WTC11 (cell line): ENCODE data around the gene ANKS3. TPM values are rescaled to one million over a fixed set of nuclear protein-coding genes. Genes with fewer than 3 reads are reported as not detected.

ENCODE experiments used
- ATAC-seq: fragments of 200-7000 bp; cut with Tn5 transposase; 2 replicates; pipeline ENCODE4 v1.10.0; 2021; ENCODE audit warnings: mild to moderate bottlenecking, moderate library complexity
- CTCF ChIA-PET: fragments of 300-600 bp; sonication (Branson Sonifier 250); formaldehyde crosslinking; loops from one replicate; lab custom pipeline; 2021; ENCODE audit warnings: antibody characterized with exemption; lab: Charles Lee
- POLR2A ChIA-PET: fragments of 350-600 bp; sonication (Branson Sonifier 250); formaldehyde crosslinking; loops from one replicate; lab custom pipeline; 2021; ENCODE audit warnings: antibody characterized with exemption; lab: Charles Lee
- DNase-seq: peaks from one replicate; pipeline ENCODE4 v3.0.0; 2021; ENCODE audit warnings: low spot score
- H3K27ac Mint-ChIP-seq: 2 replicates; pipeline ENCODE4 v1.8.0; 2021; ENCODE audit warnings: mixed read lengths
- H3K27me3 Mint-ChIP-seq: 2 replicates; pipeline ENCODE4 v1.8.0; 2021; ENCODE audit warnings: low read depth, mild to moderate bottlenecking, moderate library complexity, mixed read lengths
- H3K36me3 Mint-ChIP-seq: 2 replicates; pipeline ENCODE4 v1.8.0; 2021; ENCODE audit warnings: mixed read lengths
- H3K4me1 Mint-ChIP-seq: 2 replicates; pipeline ENCODE4 v1.8.0; 2022; ENCODE audit warnings: mixed read lengths
- H3K4me3 Mint-ChIP-seq: 2 replicates; pipeline ENCODE4 v1.8.0; 2021; ENCODE audit warnings: mild to moderate bottlenecking, moderate library complexity, mixed read lengths
- H3K9me3 Mint-ChIP-seq: 2 replicates; pipeline ENCODE4 v1.8.0; 2021; ENCODE audit warnings: mixed read lengths
- CREM ChIP-seq: sonication (generic); formaldehyde crosslinking; IDR thresholded peaks from 2 replicates; pipeline ENCODE4 v1.8.1; 2022; ENCODE audit warnings: mild to moderate bottlenecking, missing genetic modification reagents, moderate library complexity
- ESRRA ChIP-seq: sonication (generic); formaldehyde crosslinking; IDR thresholded peaks from 2 replicates; pipeline ENCODE4 v1.8.1; 2022; ENCODE audit warnings: mild to moderate bottlenecking, missing genetic modification reagents, borderline replicate concordance
- FOXJ3 ChIP-seq: sonication (generic); formaldehyde crosslinking; IDR thresholded peaks from 2 replicates; pipeline ENCODE4 v1.9.0; 2021; ENCODE audit warnings: missing genetic modification reagents, mild to moderate bottlenecking, borderline replicate concordance
- FOXP1 ChIP-seq: sonication (generic); formaldehyde crosslinking; IDR thresholded peaks from 2 replicates; pipeline ENCODE4 v1.8.0; 2022; ENCODE audit warnings: missing genetic modification reagents, mild to moderate bottlenecking, moderate library complexity, borderline replicate concordance
- GRHL2 ChIP-seq: fragments of 250-450 bp; sonication (Bioruptor Pico); IDR thresholded peaks from 2 replicates; pipeline ENCODE4 v1.8.0; 2022; ENCODE audit warnings: mild to moderate bottlenecking, moderate library complexity; ENCODE audit not compliant: insufficient replicate concordance, severe bottlenecking
- HMGA2 ChIP-seq: fragments of 250-450 bp; sonication (Bioruptor Pico); IDR thresholded peaks from 2 replicates; pipeline ENCODE4 v1.4.0; 2021; ENCODE audit warnings: mild to moderate bottlenecking, moderate library complexity
- TEAD4 ChIP-seq: sonication (generic); formaldehyde crosslinking; IDR thresholded peaks from 2 replicates; pipeline ENCODE4 v1.8.0; 2022; ENCODE audit warnings: mild to moderate bottlenecking, missing genetic modification reagents
- ZNF263 ChIP-seq: sonication (generic); formaldehyde crosslinking; IDR thresholded peaks from 2 replicates; pipeline ENCODE4 v1.8.1; 2022; ENCODE audit warnings: low read depth, mild to moderate bottlenecking, moderate library complexity, missing genetic modification reagents
- ZNF317 ChIP-seq: sonication (generic); formaldehyde crosslinking; IDR thresholded peaks from 2 replicates; pipeline ENCODE4 v1.8.1; 2023; ENCODE audit warnings: low read depth, mild to moderate bottlenecking, moderate library complexity, missing genetic modification reagents, borderline replicate concordance
- total RNA-seq: library from RNA; stranded (reverse); gene quantifications from 3 replicates; pipeline ENCODE4 v1.2.3, GENCODE V29; 2021
- TF ChIP-seq, protein P1 (sequence below): sonication (generic); formaldehyde crosslinking; IDR thresholded peaks from 2 replicates; pipeline ENCODE4 v1.8.0; 2022; ENCODE audit warnings: mild to moderate bottlenecking, missing genetic modification reagents
- TF ChIP-seq, protein P2 (sequence below): fragments of 250-450 bp; sonication (Bioruptor Pico); conservative IDR thresholded peaks from 2 replicates; pipeline ENCODE4 v1.9.0; 2021; ENCODE audit warnings: mild to moderate bottlenecking
- TF ChIP-seq, protein P3 (sequence below): fragments of 250-450 bp; sonication (Bioruptor Pico); IDR thresholded peaks from 2 replicates; pipeline ENCODE4 v1.9.0; 2021; ENCODE audit warnings: mild to moderate bottlenecking, borderline replicate concordance
- TF ChIP-seq, protein P4 (sequence below): fragments of 250-450 bp; sonication (Bioruptor Pico); IDR thresholded peaks from 2 replicates; pipeline ENCODE4 v1.9.0; 2021; ENCODE audit warnings: moderate library complexity, mild to moderate bottlenecking, inconsistent platforms, borderline replicate concordance

Gene ANKS3
- total RNA-seq, 1 experiment from 2014 or later: 35.6 TPM

DNA sequence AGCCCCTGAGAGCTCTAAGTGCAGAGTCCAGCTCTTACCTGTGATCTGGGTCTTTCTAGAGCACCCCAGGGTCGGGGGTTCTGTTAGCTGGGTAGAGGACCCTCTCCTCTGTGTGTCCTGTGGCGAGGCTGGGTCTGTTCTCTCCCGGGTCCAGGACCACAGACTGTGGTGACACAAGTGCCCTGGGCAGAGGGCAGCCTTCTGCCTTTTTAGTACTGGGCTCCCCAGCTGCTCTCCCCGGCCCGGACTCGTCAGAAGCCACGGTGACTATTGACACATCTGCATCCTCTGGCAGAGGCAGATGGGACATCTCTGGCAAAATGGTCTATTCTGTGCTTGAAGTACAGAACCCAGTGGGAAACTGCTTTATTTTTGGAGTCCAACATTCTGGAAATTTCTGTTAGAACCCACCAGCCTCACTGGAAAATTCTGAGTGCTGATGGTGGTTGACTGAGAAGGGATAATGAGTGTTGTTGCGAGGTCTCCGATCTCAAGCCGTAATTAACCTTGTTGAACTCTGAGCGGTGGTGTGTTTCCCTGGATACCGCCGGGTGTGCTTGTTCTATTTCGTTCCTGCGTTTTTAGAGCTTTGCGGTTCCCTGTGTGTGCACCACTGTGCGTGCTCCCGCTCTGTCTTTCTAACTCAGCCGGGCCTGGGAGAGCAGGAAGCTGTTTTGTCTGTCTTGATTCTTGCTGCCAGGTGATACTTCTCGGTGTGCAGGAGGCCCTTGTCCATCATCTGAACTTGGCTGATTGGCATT is 66.7 kb downstream of the ANKS3 start:
- no peak for ATAC-seq
- Mint-ChIP-seq H3K4me1 (peaks cover 4% of the 10 kb centered on the region), H3K27ac (no peak overlapping the region), H3K36me3 (peaks cover 15% of the 10 kb centered on the region; the same call in 1 of the 2 replicates), H3K4me3 (no peak overlapping the region), H3K9me3 (no peaks in the 10 kb centered on the region), H3K27me3 (no peaks in the 10 kb centered on the region)
- CTCF ChIA-PET: interaction anchor here (0.6 to 2.2 kb wide), 4 partner anchors 16 to 1361 kb away, joined by 5 to 8 read pairs (median 6); no protein-coding TSS in a partner anchor
- TF ChIP-seq GRHL2 (CRISPR knock-in tag): no peak
- TF ChIP-seq, protein P1, sequence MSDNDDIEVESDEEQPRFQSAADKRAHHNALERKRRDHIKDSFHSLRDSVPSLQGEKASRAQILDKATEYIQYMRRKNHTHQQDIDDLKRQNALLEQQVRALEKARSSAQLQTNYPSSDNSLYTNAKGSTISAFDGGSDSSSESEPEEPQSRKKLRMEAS (CRISPR knock-in tag): no peak
- no peak for TF ChIP-seq ESRRA (CRISPR knock-in tag)
- POLR2A ChIA-PET: no interaction called here
- DNase-seq: no peak

DNA sequence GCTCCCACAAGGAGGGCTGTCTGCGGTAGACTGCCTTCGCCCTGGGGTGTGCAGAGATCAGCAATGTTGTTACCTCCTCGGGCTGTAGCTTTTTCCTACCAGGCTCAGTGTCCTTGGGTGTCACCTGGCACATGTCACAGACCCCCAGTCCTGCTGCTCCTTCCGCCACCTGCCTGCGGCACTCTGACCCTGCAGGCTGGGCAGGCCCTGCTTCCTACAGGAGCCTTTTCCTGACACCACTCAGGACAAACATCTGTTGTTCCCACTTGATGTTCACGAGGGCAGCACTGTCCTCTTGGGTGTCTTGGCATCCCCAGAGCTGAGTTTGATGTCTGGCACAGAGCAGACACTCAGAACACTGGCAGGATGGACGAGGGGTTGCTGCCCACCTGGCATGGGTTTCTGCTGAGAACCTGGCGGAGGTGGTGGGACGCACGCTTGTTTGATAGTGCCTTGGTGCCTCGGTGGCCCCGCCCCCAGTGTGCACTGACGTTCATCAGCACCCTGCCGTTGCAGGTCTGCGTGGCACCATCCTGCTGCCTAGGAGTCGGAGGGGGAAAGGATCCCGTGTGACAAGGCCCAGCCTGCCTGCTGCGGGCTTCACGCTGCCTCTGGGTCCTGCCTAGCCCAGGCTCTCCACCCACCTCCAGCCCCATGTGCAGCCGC is 67.4 kb downstream of the ANKS3 start:
- ChIA-PET CTCF (interaction anchor here (1.3 to 2.2 kb wide), 2 partner anchors 16 kb away, joined by 6 to 8 read pairs; no protein-coding TSS in a partner anchor), POLR2A (no interaction called here)
- H3K4me3 Mint-ChIP-seq: no peak overlapping the region
- ATAC-seq (no peak), DNase-seq (no peak)
- H3K27ac Mint-ChIP-seq: no peak overlapping the region
- H3K4me1 Mint-ChIP-seq: peaks cover 4% of the 10 kb centered on the region
- TF ChIP-seq FOXP1 (CRISPR knock-in tag): no peak
- TF ChIP-seq, protein P2, sequence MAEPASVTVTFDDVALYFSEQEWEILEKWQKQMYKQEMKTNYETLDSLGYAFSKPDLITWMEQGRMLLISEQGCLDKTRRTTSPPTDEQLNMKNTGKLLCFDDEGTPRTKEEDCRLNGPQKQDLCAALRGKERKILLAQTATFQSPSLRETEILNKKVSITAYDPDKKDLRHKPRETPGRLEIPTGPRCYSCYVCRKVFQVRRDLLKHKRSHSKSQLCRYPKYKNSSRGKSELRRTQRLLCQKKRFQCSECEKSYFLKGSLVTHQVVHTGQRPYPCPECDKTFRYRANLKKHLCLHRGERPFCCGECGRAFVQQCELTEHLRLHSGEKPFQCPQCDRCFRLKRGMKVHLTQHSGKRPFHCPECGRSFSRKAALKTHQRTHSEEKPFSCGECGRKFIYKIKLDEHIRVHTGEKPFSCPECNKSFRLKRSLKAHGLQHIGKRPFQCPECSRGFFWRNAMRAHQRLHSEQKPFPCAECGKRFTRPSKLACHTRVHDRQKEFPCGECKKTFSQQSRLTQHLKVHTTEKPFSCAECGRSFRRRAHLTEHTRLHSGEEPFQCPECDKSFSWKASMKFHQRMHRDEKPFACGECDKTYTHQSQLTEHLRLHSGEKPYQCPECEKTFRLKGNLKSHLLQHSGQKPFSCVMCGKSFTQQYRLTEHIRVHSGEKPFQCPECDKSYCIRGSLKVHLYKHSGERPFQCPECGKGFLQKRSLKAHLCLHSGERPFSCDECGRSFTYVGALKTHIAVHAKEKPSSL: no peak
- TF ChIP-seq ZNF263 (CRISPR knock-in tag): no peak
- TF ChIP-seq, protein P3, sequence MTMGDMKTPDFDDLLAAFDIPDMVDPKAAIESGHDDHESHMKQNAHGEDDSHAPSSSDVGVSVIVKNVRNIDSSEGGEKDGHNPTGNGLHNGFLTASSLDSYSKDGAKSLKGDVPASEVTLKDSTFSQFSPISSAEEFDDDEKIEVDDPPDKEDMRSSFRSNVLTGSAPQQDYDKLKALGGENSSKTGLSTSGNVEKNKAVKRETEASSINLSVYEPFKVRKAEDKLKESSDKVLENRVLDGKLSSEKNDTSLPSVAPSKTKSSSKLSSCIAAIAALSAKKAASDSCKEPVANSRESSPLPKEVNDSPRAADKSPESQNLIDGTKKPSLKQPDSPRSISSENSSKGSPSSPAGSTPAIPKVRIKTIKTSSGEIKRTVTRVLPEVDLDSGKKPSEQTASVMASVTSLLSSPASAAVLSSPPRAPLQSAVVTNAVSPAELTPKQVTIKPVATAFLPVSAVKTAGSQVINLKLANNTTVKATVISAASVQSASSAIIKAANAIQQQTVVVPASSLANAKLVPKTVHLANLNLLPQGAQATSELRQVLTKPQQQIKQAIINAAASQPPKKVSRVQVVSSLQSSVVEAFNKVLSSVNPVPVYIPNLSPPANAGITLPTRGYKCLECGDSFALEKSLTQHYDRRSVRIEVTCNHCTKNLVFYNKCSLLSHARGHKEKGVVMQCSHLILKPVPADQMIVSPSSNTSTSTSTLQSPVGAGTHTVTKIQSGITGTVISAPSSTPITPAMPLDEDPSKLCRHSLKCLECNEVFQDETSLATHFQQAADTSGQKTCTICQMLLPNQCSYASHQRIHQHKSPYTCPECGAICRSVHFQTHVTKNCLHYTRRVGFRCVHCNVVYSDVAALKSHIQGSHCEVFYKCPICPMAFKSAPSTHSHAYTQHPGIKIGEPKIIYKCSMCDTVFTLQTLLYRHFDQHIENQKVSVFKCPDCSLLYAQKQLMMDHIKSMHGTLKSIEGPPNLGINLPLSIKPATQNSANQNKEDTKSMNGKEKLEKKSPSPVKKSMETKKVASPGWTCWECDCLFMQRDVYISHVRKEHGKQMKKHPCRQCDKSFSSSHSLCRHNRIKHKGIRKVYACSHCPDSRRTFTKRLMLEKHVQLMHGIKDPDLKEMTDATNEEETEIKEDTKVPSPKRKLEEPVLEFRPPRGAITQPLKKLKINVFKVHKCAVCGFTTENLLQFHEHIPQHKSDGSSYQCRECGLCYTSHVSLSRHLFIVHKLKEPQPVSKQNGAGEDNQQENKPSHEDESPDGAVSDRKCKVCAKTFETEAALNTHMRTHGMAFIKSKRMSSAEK (CRISPR knock-in tag): no peak
- TF ChIP-seq ZNF317 (CRISPR knock-in tag): no peak
- TF ChIP-seq CREM (CRISPR knock-in tag): no peak
- TF ChIP-seq, all 79 proteins: peak for 0
- Mint-ChIP-seq H3K9me3 (no peaks in the 10 kb centered on the region), H3K27me3 (no peaks in the 10 kb centered on the region), H3K36me3 (peaks cover 13% of the 10 kb centered on the region; the same call in 1 of the 2 replicates)

DNA sequence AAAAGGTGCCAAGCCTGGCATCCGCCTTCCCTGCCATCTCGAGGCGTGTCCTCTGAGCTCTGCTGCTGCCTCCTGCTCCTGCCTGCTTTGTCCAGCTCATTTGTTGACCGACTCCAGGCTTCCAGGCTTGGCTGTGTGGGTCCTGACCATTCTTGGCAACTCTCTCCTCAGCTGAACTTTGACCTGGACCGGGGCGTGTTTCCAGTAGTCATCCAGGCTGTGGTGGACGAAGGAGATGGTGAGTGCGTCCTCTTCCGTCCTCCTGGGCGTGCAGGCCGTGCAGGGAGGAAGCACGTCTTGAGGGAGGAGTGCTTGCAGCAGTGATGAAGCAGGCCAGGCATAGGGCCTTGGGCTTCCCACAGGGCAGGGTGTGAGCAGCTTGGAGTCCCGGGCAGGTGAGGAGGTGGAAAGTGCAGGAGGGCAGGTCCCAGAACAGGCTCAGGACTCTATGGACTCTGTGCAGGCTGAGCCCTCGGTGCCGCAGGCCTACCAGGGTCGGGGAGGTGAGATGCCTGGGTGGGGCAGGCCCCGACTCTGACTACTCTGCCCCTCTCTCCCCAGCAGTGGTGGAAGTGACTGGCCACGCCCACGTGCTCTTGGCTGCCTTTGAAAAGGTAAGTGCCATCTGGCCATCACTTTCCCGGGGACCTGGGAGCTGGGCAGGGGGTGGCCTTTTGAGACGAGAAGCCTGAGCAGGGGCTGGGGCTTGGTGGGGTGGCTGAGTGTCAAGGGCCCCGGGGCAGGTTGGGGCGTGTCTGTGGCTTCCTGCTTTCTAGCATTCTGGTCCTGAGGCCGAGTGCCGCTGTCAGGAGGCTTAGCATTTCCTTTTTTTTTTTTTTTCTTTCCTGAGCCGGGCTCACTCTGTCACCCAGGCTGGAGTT is 69.3 kb downstream of the ANKS3 start:
- ChIA-PET CTCF (interaction anchor here (1.5 to 1.7 kb wide), 2 partner anchors 18 to 40 kb away, joined by 3 to 12 read pairs; partner anchors contain the start of gene MGRN1), POLR2A (no interaction called here)
- Mint-ChIP-seq H3K4me1 (peaks cover 4% of the 10 kb centered on the region), H3K9me3 (no peaks in the 10 kb centered on the region), H3K4me3 (no peak overlapping the region), H3K27me3 (no peaks in the 10 kb centered on the region), H3K36me3 (peaks cover 13% of the 10 kb centered on the region; the same call in 1 of the 2 replicates), H3K27ac (peak overlapping the region; percentile 89)
- peak; percentile 38 for ATAC-seq
- DNase-seq: no peak
- TF ChIP-seq, protein P4, sequence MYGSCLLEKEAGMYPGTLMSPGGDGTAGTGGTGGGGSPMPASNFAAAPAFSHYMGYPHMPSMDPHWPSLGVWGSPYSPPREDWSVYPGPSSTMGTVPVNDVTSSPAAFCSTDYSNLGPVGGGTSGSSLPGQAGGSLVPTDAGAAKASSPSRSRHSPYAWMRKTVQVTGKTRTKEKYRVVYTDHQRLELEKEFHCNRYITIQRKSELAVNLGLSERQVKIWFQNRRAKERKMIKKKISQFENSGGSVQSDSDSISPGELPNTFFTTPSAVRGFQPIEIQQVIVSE: no peak
- no peak for TF ChIP-seq HMGA2 (CRISPR knock-in tag)
- no peak for TF ChIP-seq ZNF317 (CRISPR knock-in tag)
- TF ChIP-seq FOXJ3 (CRISPR knock-in tag): no peak
- TF ChIP-seq, protein P3 (CRISPR knock-in tag): no peak
- TF ChIP-seq TEAD4: no peak
